ENCODE measurements around the gene REEP1.

GRCh38 chr2:86342488-86342887 is 5.1 kb upstream of the REEP1 start:
- TF ChIP-seq CTCF (conservative IDR thresholded peaks at IDR 0.05) (no peak), EZH2 (IDR thresholded peaks at IDR 0.05; ENCODE audit: low read depth) (no peak)

All from PC-9 (cell line).